IMR-90 (cell line): Measurements from ENCODE around the gene RBFOX1. TPM values are rescaled to one million over a fixed set of nuclear protein-coding genes. Genes with fewer than 3 reads are reported as not detected.

Source experiments
- ATAC-seq: fragments of 200-7000 bp; cut with Tn5 transposase; 2 replicates; pipeline ENCODE4 v1.9.1; 2020; ENCODE audit warnings: low read depth, mild to moderate bottlenecking, moderate library complexity
- BruUV-seq: library from RNA; stranded (reverse); fragments of 400-500 nt; replicated peaks from 2 replicates; lab custom pipeline; 2021; lab: Mats Ljungman, UMichigan
- CTCF ChIA-PET: fragments of 300-600 bp; formaldehyde crosslinking; extraction: SDS; loops from one replicate; lab custom pipeline; 2021; ENCODE audit warnings: antibody characterized with exemption; lab: Yijun Ruan, JAX
- POLR2A ChIA-PET: fragments of 300-600 bp; sonication (Branson Sonifier 250); formaldehyde crosslinking; loops from one replicate; lab custom pipeline; 2022; ENCODE audit warnings: antibody characterized with exemption; ENCODE audit not compliant: unreplicated experiment; lab: Charles Lee
- DNase-seq: peaks from one replicate; pipeline ENCODE4 v3.0.0; 2013
- H2AFZ ChIP-seq: replicated peaks from 2 replicates; pipeline ENCODE3; 2013; ENCODE audit warnings: low read length, mild to moderate bottlenecking; ENCODE audit not compliant: poor library complexity
- H2AK5ac ChIP-seq: 2 replicates; pipeline ENCODE4 v1.6.1; 2013; ENCODE audit warnings: low read depth, low read length, inconsistent platforms
- H2AK9ac ChIP-seq: replicated peaks from 2 replicates; pipeline ENCODE3; 2013; ENCODE audit warnings: mild to moderate bottlenecking, low read depth, low read length, moderate library complexity; ENCODE audit not compliant: poor library complexity
- H2BK120ac ChIP-seq: 2 replicates; pipeline ENCODE4 v1.6.1; 2013; ENCODE audit warnings: low read depth, low read length, inconsistent platforms
- H2BK15ac ChIP-seq: 3 replicates; pipeline ENCODE4 v1.6.1; 2013; ENCODE audit warnings: low read depth, low read length, inconsistent platforms
- H2BK20ac ChIP-seq: 2 replicates; pipeline ENCODE4 v1.6.1; 2013; ENCODE audit warnings: low read depth, mild to moderate bottlenecking, inconsistent platforms, low read length, moderate library complexity
- H2BK5ac ChIP-seq: 2 replicates; pipeline ENCODE4 v1.6.1; 2013; ENCODE audit warnings: mild to moderate bottlenecking, low read depth, low read length, inconsistent platforms; ENCODE audit not compliant: poor library complexity, severe bottlenecking
- H3K14ac ChIP-seq: replicated peaks from 2 replicates; pipeline ENCODE4 v1.6.1; 2013; ENCODE audit warnings: low read depth, low read length, inconsistent platforms
- H3K18ac ChIP-seq: 2 replicates; pipeline ENCODE4 v1.6.1; 2013; ENCODE audit warnings: low read depth, low read length, control low read depth
- H3K23ac ChIP-seq: 2 replicates; pipeline ENCODE4 v1.6.1; 2013; ENCODE audit warnings: low read depth, low read length, inconsistent platforms
- H3K27ac ChIP-seq: 2 replicates; pipeline ENCODE4 v1.5.1; 2013; ENCODE audit warnings: mild to moderate bottlenecking, control low read depth, low read length; ENCODE audit not compliant: insufficient read depth
- H3K27me3 ChIP-seq: 2 replicates; pipeline ENCODE4 v1.6.1; 2013; ENCODE audit warnings: low read length; ENCODE audit not compliant: control insufficient read depth, insufficient read depth
- H3K36me3 ChIP-seq: 2 replicates; pipeline ENCODE4 v1.6.1; 2013; ENCODE audit warnings: low read length, mixed read lengths; ENCODE audit not compliant: control insufficient read depth, insufficient read depth
- H3K4ac ChIP-seq: 2 replicates; pipeline ENCODE4 v1.6.1; 2013; ENCODE audit warnings: low read depth, low read length, inconsistent platforms
- H3K4me1 ChIP-seq: 2 replicates; pipeline ENCODE4 v1.6.1; 2013; ENCODE audit warnings: low read length, mixed read lengths; ENCODE audit not compliant: control insufficient read depth, insufficient read depth
- H3K4me2 ChIP-seq: 2 replicates; pipeline ENCODE4 v1.6.1; 2013; ENCODE audit warnings: low read depth, mild to moderate bottlenecking, control low read depth, low read length, moderate library complexity
- H3K4me3 ChIP-seq: 2 replicates; pipeline ENCODE4 v1.5.1; 2013; ENCODE audit warnings: low read depth, mild to moderate bottlenecking, control low read depth, low read length, moderate library complexity; ENCODE audit not compliant: insufficient read depth
- H3K56ac ChIP-seq: 2 replicates; pipeline ENCODE4 v1.6.1; 2013; ENCODE audit warnings: low read length, inconsistent platforms; ENCODE audit not compliant: insufficient read depth; ENCODE audit errors: extremely low read depth
- H3K79me1 ChIP-seq, 2 experiments: 2 replicates each; pipeline ENCODE4 v1.6.1; 2013; ENCODE audit warnings: low read length in 2 of 2, inconsistent platforms in 1 of 2, low read depth in 1 of 2
- H3K9ac ChIP-seq: 2 replicates; pipeline ENCODE4 v1.6.1; 2013; ENCODE audit warnings: low read depth, low read length, control low read depth
- H3K9me1 ChIP-seq: 2 replicates; pipeline ENCODE4 v1.6.1; 2013; ENCODE audit warnings: low read length, inconsistent platforms; ENCODE audit not compliant: insufficient read depth
- H3K9me3 ChIP-seq: 2 replicates; pipeline ENCODE4 v1.6.1; 2013; ENCODE audit warnings: low read length; ENCODE audit not compliant: control insufficient read depth, insufficient read depth
- H4K20me1 ChIP-seq: 2 replicates; pipeline ENCODE4 v1.6.1; 2013; ENCODE audit warnings: low read length, inconsistent platforms; ENCODE audit not compliant: insufficient read depth
- H4K5ac ChIP-seq: 2 replicates; pipeline ENCODE4 v1.6.1; 2013; ENCODE audit warnings: mild to moderate bottlenecking, low read depth, low read length, control low read depth
- H4K8ac ChIP-seq, 2 experiments: 2 replicates each; pipeline ENCODE4 v1.6.1; 2013; ENCODE audit warnings: low read depth in 2 of 2, low read length in 2 of 2, control low read depth in 1 of 2, inconsistent platforms in 1 of 2
- H4K91ac ChIP-seq: 2 replicates; pipeline ENCODE4 v1.6.1; 2013; ENCODE audit warnings: low read depth, low read length, inconsistent platforms; ENCODE audit not compliant: insufficient read depth
- FOS ChIP-seq: fragments of 150-350 bp; IDR thresholded peaks from 2 replicates; pipeline ENCODE4 v1.6.1; 2016; ENCODE audit warnings: low read depth, low read length
- MAFK ChIP-seq: IDR thresholded peaks from 2 replicates; pipeline ENCODE4 v1.6.1; 2012; ENCODE audit warnings: low read depth, low read length, improper control_type of control experiment
- POLR2A ChIP-seq: IDR thresholded peaks from 2 replicates; pipeline ENCODE4 v1.6.1; 2012; ENCODE audit warnings: mild to moderate bottlenecking, low read depth, low read length
- RFX5 ChIP-seq: IDR thresholded peaks from 2 replicates; pipeline ENCODE4 v1.8.0; 2012; ENCODE audit warnings: low read depth, mild to moderate bottlenecking, low read length, moderate library complexity
- WGBS, 2 experiments: methylation state at CpG; one replicate each; pipeline versions ENCODE4 v1.1.5 to v1.1.7; 2013; ENCODE audit warnings: missing lambda C conversion rate in 2 of 2; ENCODE audit not compliant: insufficient read length in 1 of 2; ENCODE audit errors: extremely low coverage in 2 of 2; 5-methylcytosine and 5-hydroxymethylcytosine counted together
- dilution Hi-C: fragments of 300-500 bp; cut with HindIII; formaldehyde crosslinking; loops from one replicate; pipeline ENCODE4 v1.14.3; 2018; ENCODE audit warnings: low sequenced_read_pairs; ENCODE audit not compliant: unreplicated experiment
- in situ Hi-C: fragments of 300-500 bp; cut with MboI; formaldehyde crosslinking; loops from 3 replicates; pipeline ENCODE4 v1.14.3; 2019; ENCODE audit warnings: low sequenced_read_pairs, inconsistent platforms, mixed read lengths
- intact Hi-C: fragments of 100-400 bp; cut with micrococcal nuclease; formaldehyde crosslinking; loops from 2 replicates; pipeline ENCODE4 v1.10.0; 2022
- polyA plus RNA-seq, 3 experiments: library from polyadenylated mRNA; depleted of rRNA; stranded (reverse); fragments of >200 nt; gene quantifications; 2 replicates each; pipeline ENCODE4 v1.2.3, GENCODE V29; 2012; ENCODE audit warnings: low replicate concordance in 1 of 3
- total RNA-seq: library from RNA; depleted of rRNA; stranded (reverse); fragments of >200 nt; gene quantifications from 2 replicates; pipeline ENCODE4 v1.2.3, GENCODE V29; 2012
- TF ChIP-seq, protein P1 (sequence below): conservative IDR thresholded peaks from 2 replicates; pipeline ENCODE4 v1.5.1; 2012; ENCODE audit warnings: mild to moderate bottlenecking, low read depth, low read length, improper control_type of control experiment
- TF ChIP-seq, protein P2 (sequence below): fragments of 150-350 bp; IDR thresholded peaks from 2 replicates; pipeline ENCODE4 v1.6.1; 2016; ENCODE audit warnings: low read depth, mild to moderate bottlenecking, low read length, moderate library complexity, borderline replicate concordance

Gene RBFOX1
- total and polyA plus RNA-seq, 2 of the 4 experiments (the other 2 are of a cell fraction), result not detected

DNA sequence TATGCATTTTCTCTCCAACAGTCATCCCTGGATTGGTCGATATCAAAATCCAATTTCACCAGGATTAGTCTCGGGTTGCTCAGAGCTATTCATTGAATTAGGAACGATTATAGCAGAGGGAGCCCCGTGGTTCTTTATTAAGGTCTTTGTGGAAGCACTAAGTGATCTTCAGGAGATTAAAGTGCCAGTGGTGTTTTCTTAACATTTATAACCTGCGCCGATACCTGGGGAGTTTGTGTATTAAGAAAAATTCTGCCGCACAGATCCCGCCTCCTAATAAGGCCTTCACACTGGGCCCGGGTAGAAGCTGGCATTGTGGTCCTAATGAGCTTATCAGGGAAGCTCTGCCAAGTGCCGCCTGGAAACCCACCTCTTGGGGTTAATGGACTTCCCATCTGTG lies 238.7 kb downstream of the RBFOX1 start:
- Histone ChIP-seq H3K79me1 (no peaks in the 10 kb centered on the region), H3K27ac (no peak overlapping the region), H2AFZ (no peak overlapping the region), H3K9ac (no peak overlapping the region), H3K9me1 (no peaks in the 10 kb centered on the region), H3K36me3 (no peaks in the 10 kb centered on the region), H3K9me3 (peaks cover 11% of the 10 kb centered on the region), H4K91ac (no peak overlapping the region), H3K56ac (no peak overlapping the region), H2BK120ac (no peak overlapping the region), H4K5ac (no peak overlapping the region), H3K4me1 (no peaks in the 10 kb centered on the region), H3K4ac (no peak overlapping the region), H2BK5ac (no peak overlapping the region), H2AK9ac (no peak overlapping the region), H3K4me3 (no peak overlapping the region), H3K4me2 (no peak overlapping the region), H4K8ac (no peak overlapping the region), H3K18ac (no peak overlapping the region), H2AK5ac (no peak overlapping the region), H3K27me3 (no peaks in the 10 kb centered on the region), H2BK15ac (no peak overlapping the region), H3K14ac (no peak overlapping the region), H4K20me1 (no peaks in the 10 kb centered on the region), H3K23ac (no peak overlapping the region), H2BK20ac (no peak overlapping the region)
- no CpG with 5 or more reads among the region's 10 CpGs for whole genome bisulfite sequencing, 2 experiments
- DNase-seq, result no peak
- dilution Hi-C loops, result no loop called here
- intact Hi-C loops, result no loop called here
- TF ChIP-seq MAFK (no peak), POLR2A (no peak), FOS (no peak), RFX5 (no peak)
- TF ChIP-seq, protein P1, sequence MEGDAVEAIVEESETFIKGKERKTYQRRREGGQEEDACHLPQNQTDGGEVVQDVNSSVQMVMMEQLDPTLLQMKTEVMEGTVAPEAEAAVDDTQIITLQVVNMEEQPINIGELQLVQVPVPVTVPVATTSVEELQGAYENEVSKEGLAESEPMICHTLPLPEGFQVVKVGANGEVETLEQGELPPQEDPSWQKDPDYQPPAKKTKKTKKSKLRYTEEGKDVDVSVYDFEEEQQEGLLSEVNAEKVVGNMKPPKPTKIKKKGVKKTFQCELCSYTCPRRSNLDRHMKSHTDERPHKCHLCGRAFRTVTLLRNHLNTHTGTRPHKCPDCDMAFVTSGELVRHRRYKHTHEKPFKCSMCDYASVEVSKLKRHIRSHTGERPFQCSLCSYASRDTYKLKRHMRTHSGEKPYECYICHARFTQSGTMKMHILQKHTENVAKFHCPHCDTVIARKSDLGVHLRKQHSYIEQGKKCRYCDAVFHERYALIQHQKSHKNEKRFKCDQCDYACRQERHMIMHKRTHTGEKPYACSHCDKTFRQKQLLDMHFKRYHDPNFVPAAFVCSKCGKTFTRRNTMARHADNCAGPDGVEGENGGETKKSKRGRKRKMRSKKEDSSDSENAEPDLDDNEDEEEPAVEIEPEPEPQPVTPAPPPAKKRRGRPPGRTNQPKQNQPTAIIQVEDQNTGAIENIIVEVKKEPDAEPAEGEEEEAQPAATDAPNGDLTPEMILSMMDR, result no peak
- TF ChIP-seq, protein P2, sequence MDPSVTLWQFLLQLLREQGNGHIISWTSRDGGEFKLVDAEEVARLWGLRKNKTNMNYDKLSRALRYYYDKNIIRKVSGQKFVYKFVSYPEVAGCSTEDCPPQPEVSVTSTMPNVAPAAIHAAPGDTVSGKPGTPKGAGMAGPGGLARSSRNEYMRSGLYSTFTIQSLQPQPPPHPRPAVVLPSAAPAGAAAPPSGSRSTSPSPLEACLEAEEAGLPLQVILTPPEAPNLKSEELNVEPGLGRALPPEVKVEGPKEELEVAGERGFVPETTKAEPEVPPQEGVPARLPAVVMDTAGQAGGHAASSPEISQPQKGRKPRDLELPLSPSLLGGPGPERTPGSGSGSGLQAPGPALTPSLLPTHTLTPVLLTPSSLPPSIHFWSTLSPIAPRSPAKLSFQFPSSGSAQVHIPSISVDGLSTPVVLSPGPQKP, result no peak
- in situ Hi-C loops, result no loop called here
- ChIA-PET POLR2A (no interaction called here), CTCF (no interaction called here)
- no TSS peak for BruUV-seq
- ATAC-seq, result no peak
